Stimulated activated CD4-positive, alpha-beta T cell treated with anti-CD3 and anti-CD28 coated beads, TNF-alpha, amount 100 ng/mL, for 24 hours (primary cell): ENCODE results near the gene PHLDB3.
A peak's percentile ranks its signal among the peaks of the same experiment; 100 is the strongest.
"Not testable (repeated sequence)": the region's sequence is repeated elsewhere in the genome, so short reads cannot be mapped to it uniquely, and the experiment has no call there.

Source experiments
- DNase-seq, 3 experiments: peaks; one replicate each; pipeline ENCODE4 v3.0.0-alpha.2; 2020; ENCODE audit warnings: low read depth in 3 of 3

PHLDB3 gene

DNA sequence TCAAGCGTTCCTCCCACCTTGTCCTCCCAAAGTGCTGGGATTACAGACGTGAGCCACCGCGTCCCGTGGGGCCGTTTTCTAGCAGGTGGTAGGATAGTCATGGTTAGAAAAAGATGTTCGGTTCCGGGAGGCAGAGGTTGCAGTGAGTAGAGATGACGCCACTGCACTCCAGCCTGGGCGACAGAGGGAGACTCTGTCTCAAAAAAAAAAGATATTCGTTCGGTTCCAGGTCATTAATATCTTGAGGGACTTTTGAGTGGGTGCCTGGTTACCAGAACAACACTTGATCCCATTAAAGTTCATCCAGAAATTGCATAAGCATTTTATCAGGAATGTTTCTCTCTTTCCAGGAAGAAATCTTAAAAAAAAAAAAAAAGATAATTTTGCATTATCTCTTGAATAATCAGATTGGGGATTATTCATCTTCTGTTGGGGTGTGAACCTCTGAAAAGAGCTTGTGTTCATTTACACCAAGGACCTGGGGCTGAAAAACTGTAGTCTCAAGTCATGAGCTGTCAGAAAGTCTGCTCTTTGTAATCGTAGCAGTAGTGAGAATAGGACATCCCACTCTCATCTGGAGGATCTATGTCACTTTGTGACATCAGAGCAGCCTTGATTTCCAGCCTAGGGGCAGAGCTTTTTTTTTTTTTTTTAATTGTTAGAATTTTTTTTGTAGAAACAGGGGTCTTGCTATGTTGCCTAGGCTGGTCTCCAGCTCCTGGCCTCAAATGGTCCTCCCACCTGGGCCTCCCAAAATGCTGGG lies 23.5 kb upstream of the PHLDB3 start:
- DNase-seq = no peak

GRCh38 chr19:43526884-43527859 lies 22.6 kb upstream of the PHLDB3 start, which contains the start of gene ETHE1:
Gene ETHE1, minus strand, starts transcription at chr19:43527201. Its CDS starts 24 bp downstream, at chr19:43527177.
- peak; percentile 47 to 83 (median 63) for DNase-seq

GRCh38 chr19:43525836-43526771 lies 21.6 kb upstream of the PHLDB3 start:
- DNase-seq = peak in 1 of 3 experiments; percentile 34

DNA sequence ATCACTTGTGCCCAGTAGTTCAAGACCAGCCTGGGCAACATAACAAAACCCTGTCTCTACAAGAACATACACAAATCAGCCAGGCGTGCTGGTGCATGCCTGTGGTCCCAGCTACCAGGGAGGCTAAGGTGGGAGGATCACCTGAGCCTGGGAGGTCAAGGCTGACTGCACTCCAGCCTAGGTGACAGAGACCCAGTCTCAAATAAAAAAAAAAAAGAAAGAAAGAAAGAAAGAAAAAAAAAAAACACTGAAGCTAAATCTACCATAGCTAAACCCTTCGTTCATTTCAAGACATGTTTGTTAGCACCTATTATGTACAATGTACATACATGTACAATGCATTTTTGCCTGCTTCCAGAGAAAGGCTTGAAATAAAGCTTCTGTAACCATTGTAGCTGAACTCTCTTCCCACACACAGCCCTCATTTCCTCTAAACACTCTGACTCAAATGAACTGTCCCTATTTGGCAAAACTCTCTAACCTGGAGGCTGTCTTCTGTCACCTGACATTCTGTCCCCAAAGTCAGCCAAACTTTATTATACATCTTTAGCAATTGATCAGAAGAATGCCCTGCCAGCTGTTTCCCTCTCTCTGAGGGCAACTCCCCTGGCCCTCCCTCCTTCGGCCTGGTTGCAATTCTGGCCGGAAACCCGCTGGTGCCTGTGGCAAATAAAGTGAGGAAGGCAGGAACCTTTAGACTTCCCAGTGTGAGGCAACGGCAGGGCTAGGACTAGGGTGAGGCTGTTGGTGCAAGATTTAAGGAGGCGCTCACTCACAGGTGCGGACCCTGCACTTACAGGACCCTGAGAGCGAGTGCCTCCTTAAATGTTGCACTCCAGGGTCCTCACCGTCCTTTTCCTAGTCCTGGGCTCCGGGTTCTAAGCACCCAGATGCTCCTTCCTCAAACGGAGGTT lies 20.6 kb upstream of the PHLDB3 start:
- DNase-seq = peak in 1 of 3 experiments; percentile 38

GRCh38 chr19:43523696-43524095 lies 19.1 kb upstream of the PHLDB3 start:
- DNase-seq = not testable (repeated sequence)

- no peak for DNase-seq
Measured at GRCh38 chr19:43522929-43523328, 18.4 kb upstream of the PHLDB3 start.

DNA sequence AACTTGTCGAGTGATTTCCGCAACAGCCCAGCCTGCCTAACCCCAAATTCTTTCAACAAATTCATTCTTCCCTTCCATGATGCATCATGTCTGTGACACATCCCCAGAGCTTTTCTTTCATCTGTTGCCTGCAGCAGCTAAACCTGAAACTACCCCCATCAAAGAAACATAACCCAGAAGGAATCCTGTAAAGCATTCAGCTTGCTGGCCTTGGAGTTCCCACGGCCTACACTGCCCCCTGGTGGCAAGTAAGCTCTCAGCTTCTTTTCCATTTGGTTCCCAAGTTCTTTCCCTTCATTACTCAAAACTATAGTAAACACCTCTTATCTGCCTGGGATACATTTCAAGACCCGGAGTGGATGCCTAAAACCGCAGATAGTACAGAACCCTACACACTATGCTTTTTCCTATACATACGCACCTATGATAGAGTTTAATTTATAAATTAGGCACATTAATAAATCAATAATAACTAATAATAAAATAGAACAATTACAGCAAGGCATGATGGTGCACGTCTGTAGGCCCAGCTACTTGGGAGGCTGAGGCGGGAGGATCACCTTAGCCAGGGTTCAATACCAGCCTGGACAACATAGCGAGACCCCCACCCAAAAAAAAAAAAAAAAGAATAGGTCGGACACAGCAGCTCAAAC lies 15.0 kb upstream of the PHLDB3 start:
- DNase-seq = peak; percentile 70 to 78 (median 76)

DNA sequence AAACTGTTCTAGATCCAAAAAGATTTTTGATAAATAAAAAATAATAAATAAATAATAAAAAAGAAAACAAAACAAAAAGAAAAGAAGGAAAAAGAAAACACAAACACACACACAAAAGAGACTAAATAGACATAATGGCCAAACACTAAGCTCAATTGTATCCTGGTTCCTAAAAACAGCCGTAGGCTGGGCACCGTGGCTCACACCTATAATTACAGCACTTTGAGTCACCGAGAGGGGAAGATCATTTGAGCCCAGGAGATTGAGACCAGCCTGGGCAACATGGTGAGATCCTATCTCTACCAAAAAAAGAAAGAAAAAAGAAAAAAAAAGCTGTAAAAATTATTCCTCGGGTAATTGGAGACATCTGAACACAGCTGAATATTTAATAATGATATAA lies 13.5 kb upstream of the PHLDB3 start:
- no peak for DNase-seq

- not testable (repeated sequence) for DNase-seq
Measured at GRCh38 chr19:43512399-43512798, 7.9 kb upstream of the PHLDB3 start.

DNA sequence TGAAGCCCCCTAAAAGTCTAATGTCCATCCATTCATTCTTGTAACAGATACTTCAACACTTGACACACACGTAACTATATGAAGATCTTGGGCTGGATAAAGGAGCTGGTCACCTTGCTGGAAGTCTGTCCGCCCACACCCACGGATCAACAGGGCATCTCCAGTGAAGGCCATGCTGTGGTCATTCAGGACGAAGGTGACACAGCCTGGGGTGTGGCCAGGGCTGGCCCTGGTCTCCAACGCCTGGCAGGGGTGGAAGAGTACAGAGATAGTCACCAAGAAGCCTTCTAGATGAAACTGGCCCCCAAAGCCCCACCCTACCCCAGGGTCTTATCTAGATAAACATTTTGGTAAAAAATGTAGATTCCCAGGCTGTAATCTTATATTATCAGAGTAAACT lies 6.8 kb upstream of the PHLDB3 start:
- DNase-seq = no peak

- DNase-seq = no peak
Measured at GRCh38 chr19:43510713-43511112, 6.2 kb upstream of the PHLDB3 start.

- no peak for DNase-seq
Measured at GRCh38 chr19:43507880-43508279, 3.3 kb upstream of the PHLDB3 start.

DNA sequence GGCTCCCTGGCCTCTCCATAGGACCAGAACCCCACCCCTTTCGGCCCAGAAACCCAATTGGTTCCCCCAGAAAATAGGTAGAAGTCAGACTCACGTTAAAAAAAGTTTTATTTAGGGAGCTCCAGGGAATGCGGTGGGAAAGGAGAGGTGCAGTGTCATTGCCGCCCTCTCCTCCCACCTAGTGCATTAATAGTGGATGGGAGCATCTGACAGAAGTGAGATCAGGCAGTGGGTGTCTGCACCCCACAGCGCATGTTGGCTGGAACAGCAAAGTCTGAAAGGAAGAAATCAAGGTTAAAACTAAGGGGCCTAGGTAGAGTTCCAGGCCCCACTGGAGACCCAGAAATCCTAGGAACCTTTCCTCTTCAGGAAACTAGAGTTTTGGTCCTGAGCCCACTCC lies 2.1 kb upstream of the PHLDB3 start:
- no peak for DNase-seq

GRCh38 chr19:43505941-43506340 lies 1.4 kb upstream of the PHLDB3 start:
- DNase-seq = no peak

- DNase-seq = no peak
Measured at GRCh38 chr19:43505186-43505456, 575 bp upstream of the PHLDB3 start.

GRCh38 chr19:43503501-43504425 lies 783 bp downstream of the PHLDB3 start:
- DNase-seq = peak; percentile 98 to 100 (median 98)

- DNase-seq = no peak
Measured at GRCh38 chr19:43502419-43502976, 2.0 kb downstream of the PHLDB3 start.

GRCh38 chr19:43501661-43502418 lies 2.7 kb downstream of the PHLDB3 start:
- DNase-seq = no peak
